GM12891 (cell line): ENCODE data around the gene DUS2.
"Not testable (repeated sequence)": the region's sequence is repeated elsewhere in the genome, so short reads cannot be mapped to it uniquely, and the experiment has no call there.

Experiments
- DNase-seq: peaks from one replicate; pipeline ENCODE4 v3.0.0; 2011; ENCODE audit warnings: low spot score; ENCODE audit not compliant: insufficient read length
- FAIRE-seq: peaks from 2 replicates; lab custom pipeline; 2011; peaks lifted over from hg19 to GRCh38; lab: Jason Lieb, UNC
- PAX5 ChIP-seq: IDR thresholded peaks from 2 replicates; pipeline ENCODE4 v1.6.1; 2011; ENCODE audit warnings: low read length, moderate library complexity, mild to moderate bottlenecking; ENCODE audit not compliant: insufficient read depth, severe bottlenecking
- POLR2A ChIP-seq: IDR thresholded peaks from 2 replicates; pipeline ENCODE4 v1.6.1; 2011; ENCODE audit warnings: low read depth, low read length, control low read depth
- POLR2AphosphoS5 ChIP-seq: IDR thresholded peaks from 2 replicates; pipeline ENCODE4 v1.6.1; 2011; ENCODE audit warnings: low read depth, low read length, control low read depth
- POU2F2 ChIP-seq: IDR thresholded peaks from 2 replicates; pipeline ENCODE4 v1.6.1; 2011; ENCODE audit warnings: low read depth, mild to moderate bottlenecking, control low read depth, low read length, moderate library complexity
- SPI1 ChIP-seq: IDR thresholded peaks from 2 replicates; pipeline ENCODE4 v1.6.1; 2011; ENCODE audit warnings: low read depth, low read length, control low read depth
- TAF1 ChIP-seq: IDR thresholded peaks from 2 replicates; pipeline ENCODE4 v1.6.1; 2011; ENCODE audit warnings: low read depth, low read length, control low read depth

The DUS2 gene

GRCh38 chr16:67998779-67999688 is 24.1 kb upstream of the DUS2 start, which contains the start of gene DPEP2:
TSS of gene DPEP2 (minus strand) at chr16:67999484. CDS start at chr16:67993212, 6,272 bp downstream.
- not testable (repeated sequence) for FAIRE-seq, DNase-seq
- TF ChIP-seq SPI1: peak; percentile 73

DNA sequence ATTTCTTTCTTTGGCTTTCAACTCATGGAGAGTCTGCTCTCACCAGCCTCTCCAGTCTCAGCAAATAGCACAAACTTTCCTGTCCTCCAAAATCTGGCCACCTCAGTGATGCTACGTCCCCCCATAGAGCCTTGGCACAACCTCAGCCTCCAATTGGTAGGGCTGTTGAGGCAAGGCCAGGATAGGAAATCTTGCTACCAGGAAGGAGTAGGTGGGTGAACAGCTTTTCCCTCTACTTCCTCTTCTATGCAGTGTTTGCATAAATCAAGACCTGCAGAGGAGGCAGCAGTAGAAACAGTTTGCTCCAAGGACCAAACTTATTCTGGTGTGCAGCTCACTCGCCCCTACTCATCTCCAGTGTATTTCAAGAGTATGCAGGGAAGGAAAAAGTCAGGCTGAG is 23.1 kb upstream of the DUS2 start:
- TF ChIP-seq SPI1 (peak; percentile 13; the same call in 1 of the 2 replicates), POLR2AphosphoS5 (no peak), POU2F2 (peak; percentile 72; the same call in 1 of the 2 replicates)
- FAIRE-seq: peak; percentile 65
- no peak for DNase-seq

DNA sequence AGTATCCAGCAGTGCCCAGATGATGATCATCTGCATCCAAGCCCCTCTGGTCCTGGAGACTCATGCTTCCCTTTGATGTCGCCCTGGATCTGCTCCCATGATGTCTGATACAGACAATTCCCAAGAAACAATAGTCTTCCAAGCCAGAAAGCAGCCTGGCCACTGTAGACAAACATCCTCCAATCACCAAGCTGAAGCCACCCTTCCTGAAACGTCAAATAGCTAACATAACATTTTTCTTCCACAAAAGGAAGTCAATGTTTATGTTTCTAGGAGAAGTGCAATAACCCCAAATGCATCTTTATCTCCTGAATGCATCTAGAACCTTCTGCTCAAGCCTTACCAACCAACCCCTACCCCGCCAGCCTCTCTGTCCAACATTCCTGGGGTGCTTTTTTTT is 22.6 kb upstream of the DUS2 start:
- DNase-seq: no peak
- no peak for TF ChIP-seq POLR2A
- TF ChIP-seq SPI1: no peak
- TF ChIP-seq POLR2AphosphoS5: no peak
- no peak for TF ChIP-seq TAF1
- TF ChIP-seq POU2F2: no peak
- TF ChIP-seq PAX5: no peak
- no peak for FAIRE-seq

DNA sequence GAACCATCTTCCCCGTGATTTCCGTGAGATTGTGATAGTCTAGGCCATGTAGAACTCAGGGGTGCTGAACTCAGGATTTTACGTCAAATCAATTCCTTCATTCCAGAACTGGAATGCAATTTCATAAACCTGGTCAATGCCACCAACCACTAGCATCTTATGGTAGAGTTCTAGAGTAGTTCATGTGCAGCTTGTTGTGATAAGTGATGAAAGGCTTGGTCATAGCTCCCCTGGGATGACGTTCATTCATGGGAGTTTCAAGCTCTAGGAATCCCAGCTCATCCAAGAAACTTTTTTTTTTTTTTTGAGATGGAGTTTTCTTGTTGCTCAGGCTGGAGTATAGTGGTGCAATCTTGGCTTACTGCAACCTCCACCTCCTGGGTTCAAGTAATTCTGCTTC is 20.1 kb upstream of the DUS2 start:
- TF ChIP-seq POLR2A (no peak), TAF1 (no peak), POU2F2 (no peak), SPI1 (no peak), PAX5 (no peak), POLR2AphosphoS5 (no peak)
- no peak for FAIRE-seq
- no peak for DNase-seq

- DNase-seq (no peak), FAIRE-seq (no peak)
- TF ChIP-seq POLR2AphosphoS5 (no peak), SPI1 (no peak), PAX5 (no peak), POU2F2 (no peak), POLR2A (no peak), TAF1 (no peak)
Measured at GRCh38 chr16:68005211-68005610, 17.9 kb upstream of the DUS2 start.

DNA sequence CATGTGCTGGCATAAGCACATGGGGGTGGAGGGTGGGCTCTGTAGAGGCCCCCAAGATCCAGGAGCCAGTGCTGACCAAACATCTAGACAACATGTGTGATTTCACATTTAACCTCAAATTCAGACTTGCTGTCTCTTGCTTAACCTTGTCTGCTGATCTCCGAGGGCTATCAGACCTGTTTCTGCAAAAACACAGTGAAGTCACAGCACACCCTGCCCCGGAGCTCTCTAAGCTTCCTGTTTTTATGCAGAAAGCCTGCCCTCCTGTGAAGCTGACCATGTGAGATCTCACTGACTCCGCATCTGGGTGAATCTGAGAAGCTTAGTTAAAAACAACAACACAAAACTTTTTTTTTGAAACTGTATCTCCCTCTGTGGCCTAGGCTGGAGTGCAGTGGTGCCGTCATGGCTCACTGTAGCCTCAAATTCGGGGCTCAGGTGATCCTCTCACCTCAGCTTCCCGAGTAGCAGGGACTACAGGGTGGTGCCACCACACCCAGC is 17.2 kb upstream of the DUS2 start:
- TF ChIP-seq SPI1 (no peak), TAF1 (no peak), POLR2AphosphoS5 (no peak), POLR2A (no peak), PAX5 (no peak)
- FAIRE-seq (no peak), DNase-seq (no peak)

DNA sequence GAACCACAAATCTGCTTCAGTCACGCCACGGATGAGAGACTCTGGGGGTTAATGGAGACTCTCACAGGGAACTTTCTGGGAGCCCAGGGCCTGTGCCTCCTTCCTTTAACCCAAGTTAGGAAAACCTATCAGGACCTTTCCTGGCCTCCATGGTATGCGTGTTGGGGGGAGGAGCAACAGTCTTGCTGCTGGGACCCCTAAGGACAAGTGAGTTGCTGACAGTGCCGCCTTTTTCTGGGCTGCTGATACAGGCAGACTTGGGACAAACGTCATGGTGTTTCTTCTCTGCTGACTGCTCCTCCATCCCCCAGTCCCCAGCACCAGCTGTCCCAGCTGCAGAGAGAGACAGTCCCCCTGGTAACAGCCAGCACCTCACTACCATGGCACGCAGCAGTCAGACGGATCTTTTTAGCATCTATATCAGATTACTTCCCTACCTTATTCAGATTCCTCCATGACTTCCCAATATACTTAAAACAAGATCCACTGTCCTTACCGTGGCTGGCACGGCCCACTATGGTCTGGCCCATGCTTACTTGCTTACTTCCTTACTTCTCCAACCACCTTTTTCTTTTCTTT is 13.8 kb upstream of the DUS2 start:
- TF ChIP-seq POLR2AphosphoS5 (no peak), TAF1 (no peak), SPI1 (no peak), PAX5 (no peak), POLR2A (no peak)
- FAIRE-seq (no peak), DNase-seq (no peak)

GRCh38 chr16:68009872-68010271 is 13.2 kb upstream of the DUS2 start:
- DNase-seq, FAIRE-seq: not testable (repeated sequence)

DNA sequence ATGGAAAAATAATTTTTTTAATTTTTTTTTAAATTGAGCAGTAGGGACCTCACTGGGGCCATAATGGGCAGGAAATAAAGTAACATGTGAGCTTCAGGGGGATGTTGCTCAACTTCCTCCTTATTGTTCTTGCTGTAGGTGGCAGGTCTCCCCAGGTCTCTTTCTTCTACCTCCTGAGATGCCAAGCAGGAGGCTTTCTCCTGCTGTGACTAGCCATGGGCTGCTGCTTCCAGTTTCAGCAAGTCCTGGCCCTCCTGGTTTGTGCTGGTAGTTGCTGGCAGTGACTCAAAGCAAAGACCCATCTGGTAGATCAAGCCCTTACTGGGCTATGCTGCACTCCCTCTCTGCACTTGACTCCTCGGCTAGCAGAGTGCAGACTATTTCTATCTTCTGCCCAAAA is 9.6 kb upstream of the DUS2 start:
- no peak for FAIRE-seq
- no peak for TF ChIP-seq POU2F2
- TF ChIP-seq SPI1: no peak
- TF ChIP-seq PAX5: no peak
- TF ChIP-seq POLR2A: no peak
- no peak for TF ChIP-seq POLR2AphosphoS5
- TF ChIP-seq TAF1: no peak
- no peak for DNase-seq

- TF ChIP-seq TAF1 (no peak), POU2F2 (no peak), POLR2A (no peak), SPI1 (no peak), POLR2AphosphoS5 (no peak), PAX5 (no peak)
- no peak for FAIRE-seq
- no peak for DNase-seq
Measured at GRCh38 chr16:68015681-68016080, 7.4 kb upstream of the DUS2 start, which contains the start of gene DPEP2NB. TSS of gene DPEP2NB (minus strand) at chr16:68015911. CDS start at chr16:68015770, 141 bp downstream.
